Esophagus squamous epithelium (tissue), 5 donors: ENCODE measurements around the gene METTL22. TPM values are rescaled to one million over a fixed set of nuclear protein-coding genes. Genes with fewer than 3 reads are reported as not detected.

ENCODE experiments used
- DNase-seq: peaks from one replicate; lab custom pipeline; 2025; lab: John Stamatoyannopoulos, UW
- H3K27ac ChIP-seq, 4 donors: fragments of 200-600 bp; sonication (generic); one replicate each; pipeline ENCODE4 v1.5.1; 2016 to 2019; ENCODE audit warnings: mild to moderate bottlenecking in 1 of 4
- H3K27me3 ChIP-seq, 4 donors: fragments of 200-600 bp; sonication (generic); 1 replicate in 3 of 4; 2 replicates in 1 of 4; pipeline versions ENCODE4 v1.5.1 to v1.6.0; 2017 to 2021; ENCODE audit warnings: antibody characterized with exemption in 1 of 4
- H3K36me3 ChIP-seq, 3 donors: fragments of 200-600 bp; sonication (generic); one replicate each; pipeline ENCODE4 v1.5.1; 2016 to 2019
- H3K4me1 ChIP-seq, 3 donors: fragments of 200-600 bp; sonication (generic); one replicate each; pipeline ENCODE4 v1.5.1; 2017 to 2019
- H3K4me3 ChIP-seq, 4 donors: fragments of 200-600 bp; sonication (generic); 1 replicate in 3 of 4; 2 replicates in 1 of 4; pipeline ENCODE4 v1.5.1; 2016 to 2019; ENCODE audit warnings: mild to moderate bottlenecking in 2 of 4, moderate library complexity in 1 of 4
- H3K9me3 ChIP-seq, 3 donors: fragments of 200-600 bp; sonication (generic); one replicate each; pipeline ENCODE4 v1.5.1; 2016 to 2019
- POLR2A ChIP-seq, 4 donors: fragments of 450-650 bp; IDR thresholded peaks; one replicate each; pipeline ENCODE4 v1.6.1; 2017; ENCODE audit warnings: antibody characterized with exemption in 4 of 4, mild to moderate bottlenecking in 4 of 4, moderate library complexity in 3 of 4
- WGBS, 2 donors: methylation state at CpG; one replicate each; pipeline ENCODE4 v1.1.5; 2018; 5-methylcytosine and 5-hydroxymethylcytosine counted together
- intact Hi-C: fragments of 100-400 bp; cut with DNase I; formaldehyde crosslinking; loops from one replicate; pipeline ENCODE4 v1.15.0; 2022
- total RNA-seq, 4 donors: library from RNA; depleted of rRNA; stranded (reverse); fragments of >200 nt; gene quantifications; one replicate each; pipeline ENCODE4 v1.1.0, GENCODE V29; 2016
- TF ChIP-seq, protein P1 (sequence below), 6 experiments: fragments of 450-650 bp in 4 of 6; fragments of 200-600 bp in 2 of 6; sonication (generic) in 2 of 6; IDR thresholded peaks; one replicate each; pipeline ENCODE4 v1.5.1; 2016 to 2019; ENCODE audit warnings: antibody characterized with exemption in 6 of 6, mild to moderate bottlenecking in 4 of 6, moderate library complexity in 4 of 6
- donor health status: DM: yes; HTN: yes; CAD: no.

Gene METTL22
- total RNA-seq, 4 donors from 2014 or later, result 4.9 to 28.4 (median 13.0) TPM

DNA sequence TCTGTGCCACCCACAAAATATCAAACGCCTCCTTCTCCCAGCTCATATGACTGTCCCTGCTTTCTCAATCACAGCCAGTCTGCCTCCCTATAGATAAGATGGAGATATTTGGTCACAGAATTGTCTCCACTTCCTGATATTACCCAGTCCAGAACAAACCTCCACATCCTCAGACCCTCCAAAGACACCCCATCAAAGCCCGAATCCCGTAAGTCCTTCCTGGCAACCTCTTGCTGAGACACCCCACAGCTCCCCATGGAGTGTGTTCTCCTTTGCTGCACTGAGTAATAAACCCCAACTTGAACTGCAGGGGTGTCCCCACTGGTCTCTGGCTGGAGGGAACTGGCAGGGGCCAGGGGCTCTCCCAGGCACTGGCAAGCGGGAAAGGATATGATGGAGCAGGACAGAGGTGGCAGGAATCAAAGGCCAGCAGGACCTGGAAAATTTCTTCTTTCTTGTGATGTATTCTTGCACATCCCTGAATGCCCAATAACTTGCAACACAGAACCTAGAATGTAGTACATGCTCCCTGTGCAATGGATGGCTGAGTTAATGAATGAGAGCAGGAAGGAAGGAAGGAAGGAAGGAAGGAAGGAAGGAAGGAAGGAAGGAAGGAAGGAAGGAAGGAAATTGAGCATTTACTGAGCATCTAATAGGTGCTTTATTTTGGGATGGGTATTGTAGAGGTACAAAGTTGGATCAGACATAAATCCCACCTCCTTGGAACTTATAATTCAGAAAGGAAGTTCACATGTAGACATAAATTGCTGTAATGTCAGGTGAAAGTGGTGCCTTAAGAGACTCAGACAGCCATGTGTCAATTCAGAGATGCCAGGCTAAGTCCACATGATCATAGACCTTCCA lies 45.1 kb upstream of the METTL22 start:
- H3K4me1 ChIP-seq, result peaks cover 0 to 1% (median 0%) of the 10 kb centered on the region in 3 donors
- no peak for DNase-seq
- intact Hi-C loops, result no loop called here
- H3K36me3 ChIP-seq, result no peaks in the 10 kb centered on the region
- H3K9me3 ChIP-seq, result no peaks in the 10 kb centered on the region
- H3K4me3 ChIP-seq, result no peak overlapping the region
- WGBS, 2 donors, result 87 to 90% methylated on average over 1 to 3 of the region's 4 CpGs
- peaks cover 0 to 52% (median 0%) of the 10 kb centered on the region in 4 donors for H3K27me3 ChIP-seq
- TF ChIP-seq, protein P1, sequence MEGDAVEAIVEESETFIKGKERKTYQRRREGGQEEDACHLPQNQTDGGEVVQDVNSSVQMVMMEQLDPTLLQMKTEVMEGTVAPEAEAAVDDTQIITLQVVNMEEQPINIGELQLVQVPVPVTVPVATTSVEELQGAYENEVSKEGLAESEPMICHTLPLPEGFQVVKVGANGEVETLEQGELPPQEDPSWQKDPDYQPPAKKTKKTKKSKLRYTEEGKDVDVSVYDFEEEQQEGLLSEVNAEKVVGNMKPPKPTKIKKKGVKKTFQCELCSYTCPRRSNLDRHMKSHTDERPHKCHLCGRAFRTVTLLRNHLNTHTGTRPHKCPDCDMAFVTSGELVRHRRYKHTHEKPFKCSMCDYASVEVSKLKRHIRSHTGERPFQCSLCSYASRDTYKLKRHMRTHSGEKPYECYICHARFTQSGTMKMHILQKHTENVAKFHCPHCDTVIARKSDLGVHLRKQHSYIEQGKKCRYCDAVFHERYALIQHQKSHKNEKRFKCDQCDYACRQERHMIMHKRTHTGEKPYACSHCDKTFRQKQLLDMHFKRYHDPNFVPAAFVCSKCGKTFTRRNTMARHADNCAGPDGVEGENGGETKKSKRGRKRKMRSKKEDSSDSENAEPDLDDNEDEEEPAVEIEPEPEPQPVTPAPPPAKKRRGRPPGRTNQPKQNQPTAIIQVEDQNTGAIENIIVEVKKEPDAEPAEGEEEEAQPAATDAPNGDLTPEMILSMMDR (IDR thresholded peaks at IDR 0.05), result no peak
- TF ChIP-seq POLR2A (IDR thresholded peaks at IDR 0.05), result no peak
- H3K27ac ChIP-seq, result no peak overlapping the region

DNA sequence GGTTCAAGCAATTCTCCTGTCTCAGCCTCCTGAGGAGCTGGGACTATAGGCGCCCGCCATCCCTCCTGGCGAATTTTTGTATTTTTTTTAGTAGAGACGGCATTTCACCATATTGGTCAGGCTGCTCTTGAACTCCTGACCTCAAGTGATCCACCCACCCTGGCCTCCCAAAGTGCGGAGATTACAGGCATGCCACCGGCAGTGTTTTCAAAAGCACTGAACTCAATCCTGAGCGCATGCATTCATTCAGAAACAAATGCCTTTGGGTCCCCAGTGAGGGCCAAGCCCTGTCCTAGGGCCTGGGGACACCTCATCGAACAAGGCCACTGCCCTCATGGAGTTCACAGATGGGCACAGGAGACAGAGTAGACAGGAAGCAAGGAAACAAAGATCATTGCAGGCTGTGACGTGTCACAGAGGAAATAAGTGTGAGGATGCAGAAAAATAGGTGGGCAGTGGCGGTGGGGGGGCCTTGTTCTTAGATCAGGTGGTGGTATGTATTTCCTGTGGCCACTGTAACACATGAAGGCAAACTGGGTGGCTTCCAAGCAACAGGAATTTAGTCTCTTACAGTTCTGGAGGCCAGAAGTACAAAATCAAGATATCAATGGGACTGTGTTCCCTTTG lies 43.7 kb upstream of the METTL22 start:
- H3K27ac ChIP-seq, result no peak overlapping the region
- H3K27me3 ChIP-seq, result peaks cover 0 to 41% (median 0%) of the 10 kb centered on the region in 4 donors
- no peaks in the 10 kb centered on the region for H3K4me1 ChIP-seq
- 71 to 80% methylated on average over 5 to 10 of the region's 10 CpGs for WGBS, 2 donors
- intact Hi-C loops, result no loop called here
- no peak for DNase-seq
- H3K36me3 ChIP-seq, result no peaks in the 10 kb centered on the region
- H3K9me3 ChIP-seq, result no peaks in the 10 kb centered on the region
- H3K4me3 ChIP-seq, result no peak overlapping the region
- TF ChIP-seq, protein P1 (IDR thresholded peaks at IDR 0.05), result no peak
- no peak for TF ChIP-seq POLR2A (IDR thresholded peaks at IDR 0.05)

DNA sequence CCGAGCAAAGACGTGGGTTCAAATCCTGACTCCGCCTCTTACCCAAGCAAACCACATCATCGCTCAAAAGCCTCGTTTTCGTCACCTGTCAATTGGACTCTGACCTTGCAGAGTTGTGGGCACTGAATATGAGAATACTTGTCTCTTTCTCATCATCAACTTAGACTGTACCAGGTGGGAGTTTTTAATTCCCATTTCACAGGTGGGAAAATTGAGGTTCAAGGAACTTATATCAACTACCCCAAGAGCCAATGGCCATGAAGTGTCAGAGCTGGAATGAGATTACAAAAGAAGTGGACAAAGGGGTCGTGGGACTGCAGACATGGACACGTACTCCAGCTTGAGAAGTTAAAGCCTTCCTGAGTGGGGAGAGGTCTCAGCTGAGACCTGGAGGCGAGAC lies 41.9 kb upstream of the METTL22 start:
- no peaks in the 10 kb centered on the region for H3K36me3 ChIP-seq
- H3K27ac ChIP-seq, result no peak overlapping the region
- WGBS, 2 donors, result 84 to 86% methylated on average over 9 of the region's 9 CpGs
- H3K4me1 ChIP-seq, result no peaks in the 10 kb centered on the region
- intact Hi-C loops, result no loop called here
- H3K9me3 ChIP-seq, result no peaks in the 10 kb centered on the region
- DNase-seq, result no peak
- peaks cover 0 to 34% (median 0%) of the 10 kb centered on the region in 4 donors for H3K27me3 ChIP-seq
- TF ChIP-seq, protein P1 (IDR thresholded peaks at IDR 0.05), result no peak
- TF ChIP-seq POLR2A (IDR thresholded peaks at IDR 0.05), result no peak
- H3K4me3 ChIP-seq, result no peak overlapping the region

DNA sequence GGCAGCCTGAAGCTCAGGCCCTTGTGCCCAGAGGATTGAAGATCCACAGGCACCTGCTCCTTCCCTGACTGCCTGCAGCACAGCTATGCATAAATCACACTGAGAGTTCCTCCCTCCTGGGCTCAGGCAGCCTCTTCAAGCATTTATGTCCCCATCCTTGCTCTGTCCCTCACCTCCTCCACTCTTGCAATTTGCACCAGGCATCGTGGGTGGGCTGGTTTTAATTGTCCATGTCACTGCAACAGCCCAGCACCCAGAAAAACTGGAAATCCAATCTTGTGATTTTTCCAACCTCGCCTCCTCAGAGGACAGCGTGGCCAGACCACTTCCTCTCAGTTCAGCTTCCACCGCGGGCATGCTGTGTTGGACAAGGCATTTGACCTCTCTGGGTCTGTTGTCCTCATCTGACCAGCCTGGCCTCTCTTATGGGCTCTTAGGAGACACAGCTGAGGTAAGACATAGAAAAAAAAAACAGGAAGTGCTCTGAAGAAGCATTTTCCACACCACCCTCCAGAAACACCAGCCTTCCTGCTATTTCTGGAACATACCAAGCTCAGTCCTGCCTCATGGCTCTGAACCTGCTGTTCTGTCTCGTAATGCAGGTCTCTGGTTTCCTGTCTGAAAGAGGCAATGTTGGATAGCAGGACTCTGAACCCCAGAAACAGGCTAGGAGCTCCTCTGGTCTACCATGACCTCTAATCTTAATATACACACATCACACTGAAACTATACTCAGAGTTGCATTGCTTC lies 39.5 kb upstream of the METTL22 start:
- Histone ChIP-seq H3K27ac (no peak overlapping the region), H3K4me3 (no peak overlapping the region), H3K27me3 (peaks cover 0 to 29% (median 0%) of the 10 kb centered on the region in 4 donors), H3K4me1 (no peaks in the 10 kb centered on the region), H3K36me3 (no peaks in the 10 kb centered on the region), H3K9me3 (no peaks in the 10 kb centered on the region)
- WGBS, 2 donors, result 39% methylated on average over 3 to 6 of the region's 6 CpGs
- intact Hi-C loops, result no loop called here
- no peak for TF ChIP-seq POLR2A (IDR thresholded peaks at IDR 0.05)
- TF ChIP-seq, protein P1 (IDR thresholded peaks at IDR 0.05), result no peak
- no peak for DNase-seq
